HepG2 (cell line): ENCODE data around the gene C20orf96. TPM values are rescaled to one million over a fixed set of nuclear protein-coding genes. Genes with fewer than 3 reads are reported as not detected.

Source experiments
- AHDC1 ChIP-seq: sonication (generic); formaldehyde crosslinking; IDR thresholded peaks from 2 replicates; pipeline ENCODE4 v1.5.1; 2020; ENCODE audit warnings: mild to moderate bottlenecking, missing genetic modification reagents, borderline replicate concordance
- FOXO4 ChIP-seq: sonication (generic); formaldehyde crosslinking; conservative IDR thresholded peaks from 2 replicates; pipeline ENCODE4 v1.8.1; 2023; ENCODE audit warnings: missing genetic modification reagents
- LCORL ChIP-seq, 2 experiments: fragments of 450-650 bp in 1 of 2; sonication (generic) in 1 of 2; formaldehyde crosslinking in 1 of 2; IDR thresholded peaks; 2 replicates each; pipeline versions ENCODE4 v1.5.0 to v1.6.1; 2017 to 2020; ENCODE audit warnings: antibody characterized with exemption in 1 of 2, missing genetic modification reagents in 1 of 2
- RAD51 ChIP-seq: fragments of 450-650 bp; IDR thresholded peaks from 2 replicates; pipeline ENCODE4 v1.6.1; 2016; ENCODE audit warnings: borderline replicate concordance
- TARDBP ChIP-seq: sonication (generic); formaldehyde crosslinking; IDR thresholded peaks from 2 replicates; pipeline ENCODE4 v1.8.0; 2022; ENCODE audit warnings: mild to moderate bottlenecking, missing genetic modification reagents
- THAP7 ChIP-seq: sonication (generic); formaldehyde crosslinking; IDR thresholded peaks from 2 replicates; pipeline ENCODE4 v1.8.1; 2023; ENCODE audit warnings: mild to moderate bottlenecking, missing genetic modification reagents
- ZNF275 ChIP-seq: sonication (generic); formaldehyde crosslinking; IDR thresholded peaks from 2 replicates; pipeline ENCODE4 v1.8.0; 2022; ENCODE audit warnings: missing genetic modification reagents, mild to moderate bottlenecking, inconsistent platforms, borderline replicate concordance
- ZNF629 ChIP-seq: sonication (generic); formaldehyde crosslinking; conservative IDR thresholded peaks from 2 replicates; pipeline ENCODE4 v1.5.0; 2020; ENCODE audit warnings: missing genetic modification reagents
- ZNF7 ChIP-seq: IDR thresholded peaks from 2 replicates; pipeline ENCODE4 v1.6.1; 2016; ENCODE audit warnings: missing biosample characterization, missing genetic modification reagents
- polyA plus RNA-seq, 8 experiments: library from polyadenylated mRNA; depleted of rRNA in 3 of 8; stranded (reverse) in 7 of 8; unstranded in 1 of 8; fragments of >200 nt; fragmentation: Illumina TruSeq in 4 of 8; extraction: Trizol in 4 of 8; gene quantifications; 2 replicates each; pipeline versions ENCODE4 v1.2.1 to v1.2.3, GENCODE V29; 2011 to 2016; ENCODE audit warnings: low read depth in 4 of 8, missing spikeins in 1 of 8, mixed read lengths in 1 of 8; ENCODE audit not compliant: insufficient read depth in 1 of 8
- total RNA-seq, 5 experiments: library from RNA; depleted of rRNA; stranded (reverse); fragments of >200 nt; fragmentation: Illumina TruSeq; extraction: Trizol; gene quantifications; 2 replicates each; pipeline ENCODE4 v1.2.3, GENCODE V29; 2016; ENCODE audit warnings: low read depth in 1 of 5
- TF ChIP-seq, protein P1 (sequence below): sonication (generic); formaldehyde crosslinking; IDR thresholded peaks from 2 replicates; pipeline ENCODE4 v1.8.0; 2022; ENCODE audit warnings: low read depth, missing genetic modification reagents
- TF ChIP-seq, protein P2 (sequence below): sonication (generic); formaldehyde crosslinking; IDR thresholded peaks from 2 replicates; pipeline ENCODE4 v1.9.0; 2021; ENCODE audit warnings: missing genetic modification reagents, borderline replicate concordance

C20orf96 gene
- total and polyA plus RNA-seq, 2 of the 13 experiments (the other 11 are each of a cell fraction or from before 2014, with no cell fraction given) = 3.8 to 20.6 TPM

GRCh38 chr20:290084-290831, at the start of gene C20orf96 (continued):
- TF ChIP-seq AHDC1 (CRISPR knock-in tag) (no peak; the same call in 1 of the 2 replicates), THAP7 (CRISPR knock-in tag) (no peak), LCORL (IDR thresholded peaks at IDR 0.05) (no peak), LCORL (CRISPR knock-in tag; IDR thresholded peaks at IDR 0.05) (peak; percentile 13; the same call in 1 of the 2 replicates), ZNF275 (CRISPR knock-in tag) (no peak), ZNF629 (CRISPR knock-in tag) (no peak), ZNF7 (CRISPR knock-in tag) (no peak), RAD51 (no peak), TARDBP (CRISPR knock-in tag) (peak; percentile 69; the same call in 1 of the 2 replicates), FOXO4 (no peak)
- TF ChIP-seq, protein P1, sequence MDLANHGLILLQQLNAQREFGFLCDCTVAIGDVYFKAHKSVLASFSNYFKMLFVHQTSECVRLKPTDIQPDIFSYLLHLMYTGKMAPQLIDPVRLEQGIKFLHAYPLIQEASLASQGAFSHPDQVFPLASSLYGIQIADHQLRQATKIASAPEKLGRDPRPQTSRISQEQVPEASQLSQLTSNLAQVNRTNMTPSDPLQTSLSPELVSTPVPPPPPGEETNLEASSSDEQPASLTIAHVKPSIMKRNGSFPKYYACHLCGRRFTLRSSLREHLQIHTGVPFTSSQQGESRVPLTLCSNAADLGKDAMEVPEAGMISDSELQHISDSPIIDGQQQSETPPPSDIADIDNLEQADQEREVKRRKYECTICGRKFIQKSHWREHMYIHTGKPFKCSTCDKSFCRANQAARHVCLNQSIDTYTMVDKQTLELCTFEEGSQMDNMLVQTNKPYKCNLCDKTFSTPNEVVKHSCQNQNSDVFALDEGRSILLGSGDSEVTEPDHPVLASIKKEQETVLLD (CRISPR knock-in tag) = no peak
- TF ChIP-seq, protein P2, sequence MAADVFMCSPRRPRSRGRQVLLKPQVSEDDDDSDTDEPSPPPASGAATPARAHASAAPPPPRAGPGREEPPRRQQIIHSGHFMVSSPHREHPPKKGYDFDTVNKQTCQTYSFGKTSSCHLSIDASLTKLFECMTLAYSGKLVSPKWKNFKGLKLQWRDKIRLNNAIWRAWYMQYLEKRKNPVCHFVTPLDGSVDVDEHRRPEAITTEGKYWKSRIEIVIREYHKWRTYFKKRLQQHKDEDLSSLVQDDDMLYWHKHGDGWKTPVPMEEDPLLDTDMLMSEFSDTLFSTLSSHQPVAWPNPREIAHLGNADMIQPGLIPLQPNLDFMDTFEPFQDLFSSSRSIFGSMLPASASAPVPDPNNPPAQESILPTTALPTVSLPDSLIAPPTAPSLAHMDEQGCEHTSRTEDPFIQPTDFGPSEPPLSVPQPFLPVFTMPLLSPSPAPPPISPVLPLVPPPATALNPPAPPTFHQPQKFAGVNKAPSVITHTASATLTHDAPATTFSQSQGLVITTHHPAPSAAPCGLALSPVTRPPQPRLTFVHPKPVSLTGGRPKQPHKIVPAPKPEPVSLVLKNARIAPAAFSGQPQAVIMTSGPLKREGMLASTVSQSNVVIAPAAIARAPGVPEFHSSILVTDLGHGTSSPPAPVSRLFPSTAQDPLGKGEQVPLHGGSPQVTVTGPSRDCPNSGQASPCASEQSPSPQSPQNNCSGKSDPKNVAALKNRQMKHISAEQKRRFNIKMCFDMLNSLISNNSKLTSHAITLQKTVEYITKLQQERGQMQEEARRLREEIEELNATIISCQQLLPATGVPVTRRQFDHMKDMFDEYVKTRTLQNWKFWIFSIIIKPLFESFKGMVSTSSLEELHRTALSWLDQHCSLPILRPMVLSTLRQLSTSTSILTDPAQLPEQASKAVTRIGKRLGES = no peak
